NCI-H2227 treated with DMSO at 0.1 percent for 48 hours (cell line): ENCODE measurements around the gene PRKD1.
A peak's percentile ranks its signal among the peaks of the same experiment; 100 is the strongest.
"Not testable (repeated sequence)": the region's sequence is repeated elsewhere in the genome, so short reads cannot be mapped to it uniquely, and the experiment has no call there.

Experiments
- DNase-seq: peaks from one replicate; lab custom pipeline; 2025; lab: John Stamatoyannopoulos, UW

Gene PRKD1

GRCh38 chr14:29799464-29800095 is 128.1 kb downstream of the PRKD1 start:
- no peak for DNase-seq

DNA sequence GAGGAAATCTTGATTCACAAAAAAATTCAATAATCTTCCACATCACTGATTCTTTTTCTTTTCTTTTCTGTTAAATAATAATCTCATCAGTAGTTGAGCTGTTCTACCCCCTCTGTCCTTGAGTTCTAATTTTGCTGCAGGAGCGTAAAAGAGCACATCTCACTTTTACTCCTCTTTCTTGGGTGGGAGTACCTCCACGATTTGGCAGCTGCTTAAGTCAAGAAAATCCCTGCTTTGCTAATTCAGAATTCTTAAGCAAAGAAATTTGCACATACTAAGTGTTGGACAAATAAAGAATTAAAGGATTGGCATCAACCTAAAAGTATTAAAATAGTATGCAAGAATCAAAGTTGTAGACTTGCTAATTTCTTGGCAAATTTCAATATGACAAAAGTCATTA is 128.8 kb downstream of the PRKD1 start:
- no peak for DNase-seq

GRCh38 chr14:29798108-29798663 is 129.5 kb downstream of the PRKD1 start:
- DNase-seq = no peak

GRCh38 chr14:29796853-29797252 is 130.8 kb downstream of the PRKD1 start:
- DNase-seq = no peak

- no peak for DNase-seq
These were observed 138.2 kb downstream of the PRKD1 start for GRCh38 chr14:29789475-29789874.

DNA sequence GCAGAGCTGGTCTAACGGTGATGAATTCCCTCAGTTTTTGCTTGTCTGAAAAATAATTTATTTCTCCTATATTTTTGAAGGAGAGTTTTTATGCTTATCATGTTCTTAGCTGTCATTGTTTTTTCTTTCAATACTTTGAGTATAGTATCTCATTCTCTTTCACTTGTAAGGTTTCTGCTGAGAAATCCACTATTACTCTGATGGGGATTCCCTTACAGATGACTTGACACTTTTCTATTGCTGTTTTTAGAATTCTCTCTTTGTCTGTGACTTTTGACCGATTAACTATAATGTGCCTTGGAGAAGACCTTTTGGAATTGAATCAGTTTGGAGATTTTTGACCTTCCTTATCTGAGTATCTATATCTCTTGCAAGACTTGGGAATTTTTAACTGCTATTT is 139.6 kb downstream of the PRKD1 start:
- no peak for DNase-seq

- no peak for DNase-seq
These were observed 144.1 kb downstream of the PRKD1 start for GRCh38 chr14:29783556-29783955.

DNA sequence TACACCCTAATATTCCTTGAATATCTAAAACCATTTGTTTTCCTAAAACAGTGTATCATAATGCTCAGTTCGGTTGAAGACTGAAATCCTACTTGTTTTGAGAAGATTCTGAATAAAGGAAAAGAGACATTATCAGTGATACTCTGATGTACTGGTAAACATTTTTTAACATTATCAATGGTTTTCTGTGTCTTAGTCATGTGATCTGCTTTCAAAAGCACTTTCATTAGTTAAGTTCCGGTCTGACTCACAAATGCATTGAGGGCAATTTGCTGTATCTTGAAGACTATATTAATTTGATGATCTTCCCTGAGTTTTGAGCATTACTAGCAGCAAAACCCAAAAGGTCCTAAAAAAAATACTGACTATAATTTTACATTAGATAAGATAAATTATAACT is 145.6 kb downstream of the PRKD1 start:
- DNase-seq = no peak

GRCh38 chr14:29777142-29777541 is 150.5 kb downstream of the PRKD1 start:
- not testable (repeated sequence) for DNase-seq

DNA sequence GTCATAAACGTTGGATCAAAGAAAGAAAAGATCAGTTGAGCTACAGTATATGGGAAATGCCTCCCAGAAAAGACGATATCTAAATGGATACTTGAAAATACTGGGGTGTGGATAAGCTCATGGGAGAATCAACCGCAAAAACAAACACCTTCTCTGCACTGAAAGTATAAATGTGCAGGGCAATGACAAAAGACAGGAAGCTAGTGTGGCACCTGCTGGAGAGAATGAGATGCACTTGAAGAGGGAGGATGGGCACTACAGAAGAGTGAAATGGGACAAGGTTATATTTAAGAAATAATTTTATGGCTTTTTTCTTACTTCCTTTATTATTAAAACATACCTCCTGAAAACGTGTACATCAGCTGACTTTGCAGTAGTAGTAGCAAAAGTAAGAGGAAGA is 153.7 kb downstream of the PRKD1 start:
- DNase-seq = no peak

GRCh38 chr14:29763342-29763858 is 164.2 kb downstream of the PRKD1 start:
- DNase-seq = no peak

DNA sequence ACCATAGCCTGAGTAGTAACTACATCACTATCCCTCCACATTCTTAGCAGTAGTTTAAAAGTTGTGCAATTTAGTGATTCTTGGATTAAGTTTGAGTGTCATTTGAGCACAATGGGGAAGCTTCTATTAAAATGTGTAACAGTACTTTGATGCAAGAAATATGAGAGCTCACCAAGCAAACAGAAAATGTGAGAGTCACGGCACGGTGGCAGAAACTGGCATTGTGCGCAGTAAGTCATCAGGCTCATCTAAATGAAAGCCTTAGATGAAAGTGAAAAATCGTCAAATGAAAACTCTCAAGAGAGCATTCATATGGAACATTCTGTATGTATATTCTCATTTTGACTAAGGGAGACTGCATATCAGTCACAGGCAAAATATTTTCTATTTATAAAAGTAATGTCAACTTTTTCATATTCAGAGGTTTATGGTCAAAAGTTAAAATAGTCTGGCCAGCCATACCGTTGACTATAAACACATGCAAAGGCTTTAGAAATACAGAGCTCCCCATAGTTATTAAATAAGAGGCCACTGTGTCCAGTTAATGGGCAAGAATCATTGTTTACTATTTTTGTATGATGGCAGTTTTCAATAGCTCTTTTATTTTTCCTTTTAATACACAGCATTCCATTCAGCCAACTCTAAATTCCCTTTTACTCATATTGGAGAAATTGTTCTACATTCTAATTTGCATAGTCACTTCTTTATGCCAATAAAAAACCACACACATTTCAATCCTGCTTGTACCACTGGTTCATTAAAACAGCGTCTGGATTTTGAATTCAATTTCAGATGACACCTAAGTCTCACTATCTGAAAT is 167.9 kb downstream of the PRKD1 start:
- no peak for DNase-seq

GRCh38 chr14:29757711-29758233 is 169.9 kb downstream of the PRKD1 start:
- peak; percentile 31 for DNase-seq

GRCh38 chr14:29757188-29757680 is 170.4 kb downstream of the PRKD1 start:
- no peak for DNase-seq

DNA sequence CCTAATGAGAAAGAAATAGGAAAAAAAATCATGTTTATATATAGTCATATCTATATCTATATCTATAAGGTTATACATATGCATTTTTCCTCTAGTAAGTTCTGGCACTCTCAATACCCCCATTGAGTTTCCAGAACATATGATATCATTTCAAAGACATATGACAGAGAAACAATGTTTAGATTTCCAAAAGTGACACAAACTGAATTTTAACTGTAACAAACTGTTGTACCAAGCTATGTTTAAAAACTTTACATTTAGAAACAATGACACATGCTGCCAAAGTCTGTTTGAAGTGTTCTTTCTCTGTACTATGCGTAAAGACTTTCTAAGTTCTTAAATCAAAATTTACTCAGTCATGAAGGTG is 171.6 kb downstream of the PRKD1 start:
- DNase-seq = no peak

GRCh38 chr14:29755311-29756018 is 172.2 kb downstream of the PRKD1 start:
- no peak for DNase-seq

GRCh38 chr14:29754134-29754533 is 173.5 kb downstream of the PRKD1 start:
- no peak for DNase-seq

- no peak for DNase-seq
These were observed 175.3 kb downstream of the PRKD1 start for GRCh38 chr14:29752221-29752923.

DNA sequence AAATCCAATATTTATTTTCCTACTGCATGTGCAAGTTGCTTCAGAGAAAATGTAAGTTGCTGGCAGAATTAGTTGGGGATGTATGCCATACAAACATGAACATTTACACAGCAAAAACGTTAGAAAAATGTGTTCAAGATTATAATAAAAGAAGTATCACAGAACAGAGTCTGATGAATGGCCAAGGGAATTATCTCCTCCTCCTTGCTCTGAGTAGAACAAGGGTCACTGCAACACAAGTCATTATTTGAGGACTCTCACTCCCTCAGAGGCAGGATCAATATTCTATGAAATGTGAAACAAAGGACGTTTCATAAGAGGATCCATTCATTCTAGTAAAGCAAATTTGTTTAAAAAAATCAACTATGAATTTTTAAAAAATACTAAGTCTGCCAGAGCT is 177.8 kb downstream of the PRKD1 start:
- DNase-seq = no peak

GRCh38 chr14:29749327-29749726 is 178.3 kb downstream of the PRKD1 start:
- DNase-seq = no peak

GRCh38 chr14:29745863-29746262 is 181.8 kb downstream of the PRKD1 start:
- no peak for DNase-seq
